Ovary (tissue), 9 donors: Measurements from ENCODE around the gene LPO. TPM values are rescaled to one million over a fixed set of nuclear protein-coding genes. Genes with fewer than 3 reads are reported as not detected.
A peak's percentile ranks its signal among the peaks of the same experiment; 100 is the strongest.

Source experiments
- DNase-seq, 5 donors: peaks; one replicate each; pipeline ENCODE4 v3.0.0-alpha.2; 2019 to 2020
- H3K27ac ChIP-seq, 2 donors: fragments of 200-600 bp; one replicate each; pipeline versions ENCODE4 v1.5.1 to v1.8.0; 2019 to 2022
- H3K27me3 ChIP-seq: fragments of 200-600 bp; one replicate; pipeline ENCODE4 v1.8.0; 2022
- H3K36me3 ChIP-seq: fragments of 200-600 bp; sonication (generic); one replicate; pipeline ENCODE4 v1.5.1; 2019
- H3K4me1 ChIP-seq: one replicate; pipeline ENCODE4 v1.8.1; 2013; ENCODE audit warnings: mild to moderate bottlenecking, moderate library complexity; ENCODE audit not compliant: insufficient read depth
- H3K4me3 ChIP-seq: fragments of 200-600 bp; sonication (generic); one replicate; pipeline ENCODE4 v1.5.1; 2017
- H3K9me3 ChIP-seq, 2 donors: fragments of 200-600 bp in 1 of 2; sonication (generic) in 1 of 2; one replicate each; pipeline versions ENCODE4 v1.5.1 to v1.8.1; 2013 to 2019; ENCODE audit warnings: mild to moderate bottlenecking in 1 of 2, moderate library complexity in 1 of 2
- EP300 ChIP-seq: sonication (generic); formaldehyde crosslinking; IDR thresholded peaks from one replicate; pipeline ENCODE4 v1.6.1; 2017; ENCODE audit warnings: antibody characterized with exemption
- POLR2A ChIP-seq: fragments of 450-650 bp; IDR thresholded peaks from one replicate; pipeline ENCODE4 v1.6.1; 2017; ENCODE audit warnings: antibody characterized with exemption, mild to moderate bottlenecking, moderate library complexity
- WGBS, 3 donors: extraction: QIAGEN DNeasy Blood & Tissue Kit in 1 of 3; methylation state at CpG; one replicate each; pipeline versions ENCODE4 v1.1.5 to v1.1.7; 2013 to 2017; 5-methylcytosine and 5-hydroxymethylcytosine counted together
- intact Hi-C, 4 donors: fragments of 100-400 bp; cut with DNase I; formaldehyde crosslinking; loops; one replicate each; pipeline versions ENCODE4 v1.11.0 to v1.15.1; 2022 to 2023
- polyA plus RNA-seq, 2 donors: library from polyadenylated mRNA; stranded (reverse); fragments of 200-250 nt in 1 of 2; fragments of 350-450 nt in 1 of 2; fragmentation: Illumina TruSeq in 1 of 2; extraction: RNeasy Lipid Tissue Mini Kit (QIAGEN cat#74804) in 1 of 2; gene quantifications; one replicate each; pipeline ENCODE4 v1.2.3, GENCODE V29; 2013 to 2014
- total RNA-seq, 7 donors: library from RNA; depleted of rRNA in 2 of 7; stranded (reverse); fragments of >200 nt in 2 of 7; fragmentation: NEBNext Ultra II Directional in 3 of 7; extraction: Animal tissue kit (Norgen Biotek cat#: 25700) in 3 of 7; gene quantifications; one replicate each; pipeline versions ENCODE4 v1.1.0 to v1.2.4, GENCODE V29; 2016 to 2023
- TF ChIP-seq, protein P1 (sequence below), 3 donors: fragments of 450-650 bp in 2 of 3; fragments of 200-600 bp in 1 of 3; IDR thresholded peaks; one replicate each; pipeline versions ENCODE4 v1.5.1 to v1.8.0; 2016 to 2022; ENCODE audit warnings: antibody characterized with exemption in 3 of 3, mild to moderate bottlenecking in 1 of 3
- donor health status: DM: no; HTN: no; CAD: no; lungs with moderate emphysema.
- donor health status: DM: no; HTN: no; CAD: no.
- donor health status: Bipolar disorder and iron deficiency.
- donor health status: DM: yes; HTN: yes; CAD: no.
- donor health status: DM: no; HTN: no; CAD: no.
- donor health status: DM: yes; HTN: yes; CAD: no.

LPO gene
- total and polyA plus RNA-seq, 9 donors = 0.32 to 1.6 TPM; not detected in 7

DNA sequence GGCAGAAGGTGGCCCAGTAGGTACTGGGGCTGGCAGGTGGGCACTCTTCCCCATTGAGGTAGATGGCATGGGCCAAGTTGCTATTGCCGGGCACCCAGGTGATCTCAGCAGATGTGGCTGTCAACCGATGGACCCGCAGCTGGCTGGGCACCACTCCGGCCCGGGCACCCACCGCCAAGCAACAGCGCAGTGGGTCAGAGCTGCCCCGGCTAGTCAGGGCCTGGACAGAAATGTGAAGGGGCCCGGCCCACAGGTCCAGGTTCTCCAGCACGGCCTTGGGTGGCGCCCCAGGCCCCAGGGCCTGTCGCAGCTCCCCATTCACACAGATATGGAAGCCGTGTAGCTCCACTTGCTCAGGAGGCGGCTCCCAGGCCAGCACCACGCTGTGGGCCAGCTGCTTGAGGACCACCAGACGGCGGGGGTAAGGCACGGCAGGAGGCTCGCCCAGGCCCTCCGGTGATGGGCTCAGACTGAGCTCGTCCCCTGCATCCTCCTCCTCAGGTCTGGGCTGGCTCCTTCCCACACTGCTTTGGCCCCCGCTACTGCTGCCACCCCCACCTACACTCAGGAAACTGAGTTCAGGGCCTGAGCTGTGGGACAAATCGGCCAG is 73.7 kb downstream of the LPO start:
- H3K4me3 ChIP-seq = no peak overlapping the region
- no peak for TF ChIP-seq EP300
- no peak for TF ChIP-seq POLR2A
- TF ChIP-seq, protein P1, sequence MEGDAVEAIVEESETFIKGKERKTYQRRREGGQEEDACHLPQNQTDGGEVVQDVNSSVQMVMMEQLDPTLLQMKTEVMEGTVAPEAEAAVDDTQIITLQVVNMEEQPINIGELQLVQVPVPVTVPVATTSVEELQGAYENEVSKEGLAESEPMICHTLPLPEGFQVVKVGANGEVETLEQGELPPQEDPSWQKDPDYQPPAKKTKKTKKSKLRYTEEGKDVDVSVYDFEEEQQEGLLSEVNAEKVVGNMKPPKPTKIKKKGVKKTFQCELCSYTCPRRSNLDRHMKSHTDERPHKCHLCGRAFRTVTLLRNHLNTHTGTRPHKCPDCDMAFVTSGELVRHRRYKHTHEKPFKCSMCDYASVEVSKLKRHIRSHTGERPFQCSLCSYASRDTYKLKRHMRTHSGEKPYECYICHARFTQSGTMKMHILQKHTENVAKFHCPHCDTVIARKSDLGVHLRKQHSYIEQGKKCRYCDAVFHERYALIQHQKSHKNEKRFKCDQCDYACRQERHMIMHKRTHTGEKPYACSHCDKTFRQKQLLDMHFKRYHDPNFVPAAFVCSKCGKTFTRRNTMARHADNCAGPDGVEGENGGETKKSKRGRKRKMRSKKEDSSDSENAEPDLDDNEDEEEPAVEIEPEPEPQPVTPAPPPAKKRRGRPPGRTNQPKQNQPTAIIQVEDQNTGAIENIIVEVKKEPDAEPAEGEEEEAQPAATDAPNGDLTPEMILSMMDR (IDR thresholded peaks at IDR 0.05) = no peak
- H3K36me3 ChIP-seq = no peaks in the 10 kb centered on the region
- no peak for DNase-seq
- WGBS, 3 donors = 83 to 90% (median 84%) methylated on average over 23 of the region's 23 CpGs
- H3K27me3 ChIP-seq = no peaks in the 10 kb centered on the region
- no peaks in the 10 kb centered on the region for H3K9me3 ChIP-seq
- no peak overlapping the region for H3K27ac ChIP-seq
- intact Hi-C loops = no loop called here
- no peaks in the 10 kb centered on the region for H3K4me1 ChIP-seq

DNA sequence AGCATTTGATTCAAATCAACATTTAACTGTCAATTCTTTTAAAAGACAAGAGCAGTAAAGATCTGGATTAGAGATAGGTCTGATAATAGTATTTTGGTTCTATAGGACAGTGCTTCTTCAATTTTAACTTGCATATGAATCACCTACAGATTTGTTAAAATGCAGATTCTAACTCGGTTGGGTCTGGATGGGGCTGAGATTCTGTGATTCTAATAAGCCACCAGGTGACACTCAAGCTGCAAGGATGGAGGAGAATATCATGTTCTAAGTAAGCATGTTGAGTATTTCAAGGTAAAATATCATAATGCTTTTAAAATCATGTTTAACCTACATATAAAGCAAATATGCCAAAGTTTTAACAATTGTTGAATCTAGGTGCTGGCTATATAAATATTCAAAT is 74.4 kb downstream of the LPO start:
- intact Hi-C loops = no loop called here
- Histone ChIP-seq H3K4me1 (no peaks in the 10 kb centered on the region), H3K27ac (no peak overlapping the region), H3K27me3 (no peaks in the 10 kb centered on the region), H3K36me3 (no peaks in the 10 kb centered on the region), H3K4me3 (no peak overlapping the region), H3K9me3 (no peaks in the 10 kb centered on the region)
- no peak for TF ChIP-seq EP300
- no peak for TF ChIP-seq POLR2A
- TF ChIP-seq, protein P1 (IDR thresholded peaks at IDR 0.05) = no peak
- DNase-seq = no peak
- 33 to 42% (median 39%) methylated on average over 1 of the region's 1 CpG for WGBS, 3 donors

DNA sequence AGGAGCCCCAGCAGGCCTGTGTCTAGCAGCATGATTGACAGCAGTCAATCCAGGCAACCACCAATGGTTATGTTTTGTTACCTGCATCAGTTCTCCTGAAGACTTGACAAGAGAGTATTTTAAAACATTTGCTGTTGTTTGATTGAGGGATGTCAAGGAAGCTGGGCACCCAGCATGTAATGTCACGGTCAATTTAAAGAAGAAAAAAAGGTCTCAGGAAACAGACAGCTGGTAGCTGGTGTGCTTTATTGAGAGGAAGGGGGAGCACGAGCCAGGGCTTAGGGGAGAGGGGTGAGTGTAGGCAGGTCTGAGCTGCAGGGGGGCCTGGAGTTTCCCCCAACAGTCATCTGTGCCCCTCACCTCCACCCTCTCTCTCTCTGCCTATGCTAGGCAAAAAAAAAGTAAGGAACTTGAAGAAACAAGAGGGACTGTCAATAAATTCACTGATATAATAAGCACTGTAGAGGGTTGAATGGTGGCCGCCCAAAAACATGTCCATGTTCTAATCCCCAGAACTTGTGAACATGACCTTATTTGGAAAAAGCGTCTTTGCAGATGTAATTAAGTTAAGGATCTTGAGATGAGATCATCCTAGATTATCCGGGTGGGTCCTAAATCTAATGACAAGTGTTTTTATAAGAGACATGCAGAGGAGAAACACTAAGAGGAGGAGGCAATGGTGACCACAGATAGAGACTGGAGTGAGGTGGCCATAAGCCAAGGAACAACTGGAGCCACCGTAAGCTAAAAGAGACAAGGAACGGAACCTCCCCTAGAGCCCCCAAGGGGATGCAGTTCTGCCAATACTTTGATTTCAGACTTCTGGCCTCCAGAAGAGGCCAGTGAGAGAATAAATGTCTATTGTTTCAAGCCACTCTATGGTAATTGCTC is 75.7 kb downstream of the LPO start:
- DNase-seq = peak in 1 of 5 donors; percentile 5
- H3K27me3 ChIP-seq = no peaks in the 10 kb centered on the region
- TF ChIP-seq, protein P1 (IDR thresholded peaks at IDR 0.05) = no peak
- intact Hi-C loops = no loop called here
- no peaks in the 10 kb centered on the region for H3K9me3 ChIP-seq
- no peaks in the 10 kb centered on the region for H3K4me1 ChIP-seq
- no peak overlapping the region for H3K4me3 ChIP-seq
- WGBS, 3 donors = 78 to 80% (median 79%) methylated on average over 7 of the region's 7 CpGs
- H3K27ac ChIP-seq = no peak overlapping the region
- H3K36me3 ChIP-seq = no peaks in the 10 kb centered on the region

DNA sequence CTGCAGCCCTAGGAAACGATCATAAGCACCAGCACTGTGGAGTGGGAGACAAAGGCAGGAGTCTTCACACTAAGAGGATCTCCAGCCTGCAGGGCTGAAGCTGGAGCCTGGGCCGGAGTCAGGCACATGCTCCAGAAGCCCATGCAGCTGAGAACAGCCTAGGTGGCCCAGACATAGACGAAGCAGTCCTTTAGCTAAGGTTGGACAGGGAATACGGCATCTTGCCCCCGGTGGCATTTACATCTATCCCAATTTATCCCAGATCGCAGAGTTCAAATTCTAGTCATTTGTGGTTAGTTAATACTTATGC is 76.3 kb downstream of the LPO start:
- TF ChIP-seq POLR2A = no peak
- TF ChIP-seq, protein P1 (IDR thresholded peaks at IDR 0.05) = no peak
- TF ChIP-seq EP300 = no peak
- Histone ChIP-seq H3K27me3 (no peaks in the 10 kb centered on the region), H3K4me1 (no peaks in the 10 kb centered on the region), H3K27ac (no peak overlapping the region), H3K9me3 (no peaks in the 10 kb centered on the region), H3K4me3 (no peak overlapping the region), H3K36me3 (no peaks in the 10 kb centered on the region)
- intact Hi-C loops = no loop called here
- peak in 1 of 5 donors; percentile 3 for DNase-seq
- 87 to 95% (median 91%) methylated on average over 6 of the region's 6 CpGs for WGBS, 3 donors
